HepG2 (cell line): ENCODE results near the gene PSMA7. TPM values are rescaled to one million over a fixed set of nuclear protein-coding genes. Genes with fewer than 3 reads are reported as not detected.
A peak's percentile ranks its signal among the peaks of the same experiment; 100 is the strongest.

Experiments
- FUBP1 ChIP-seq: sonication (generic); formaldehyde crosslinking; IDR thresholded peaks from 2 replicates; pipeline ENCODE4 v1.5.1; 2020; ENCODE audit warnings: missing genetic modification reagents, mild to moderate bottlenecking, borderline replicate concordance
- GATAD1 ChIP-seq: IDR thresholded peaks from 2 replicates; pipeline ENCODE4 v1.6.1; 2016; ENCODE audit warnings: missing genetic modification reagents, missing compliant biosample characterization
- IRF9 ChIP-seq: sonication (generic); formaldehyde crosslinking; IDR thresholded peaks from 2 replicates; pipeline ENCODE4 v1.8.0; 2022; ENCODE audit warnings: missing genetic modification reagents, mild to moderate bottlenecking, borderline replicate concordance
- PAWR ChIP-seq: sonication (generic); formaldehyde crosslinking; IDR thresholded peaks from 2 replicates; pipeline ENCODE4 v1.4.0; 2020; ENCODE audit warnings: missing genetic modification reagents, mild to moderate bottlenecking, borderline replicate concordance
- PCBP1 ChIP-seq: fragments of 200-400 bp; formaldehyde crosslinking; IDR thresholded peaks from 2 replicates; pipeline ENCODE4 v1.6.1; 2017; ENCODE audit warnings: mild to moderate bottlenecking, low read depth, low read length, borderline replicate concordance
- POLR2AphosphoS2 ChIP-seq: IDR thresholded peaks from 2 replicates; pipeline ENCODE4 v1.6.1; 2011; ENCODE audit warnings: low read depth, low read length, improper control_type of control experiment
- RAD51 ChIP-seq: fragments of 450-650 bp; IDR thresholded peaks from 2 replicates; pipeline ENCODE4 v1.6.1; 2016; ENCODE audit warnings: borderline replicate concordance
- RFXANK ChIP-seq: IDR thresholded peaks from 2 replicates; pipeline ENCODE4 v1.6.1; 2016
- RXRB ChIP-seq: IDR thresholded peaks from 2 replicates; pipeline ENCODE4 v1.6.1; 2016; ENCODE audit warnings: borderline replicate concordance, missing genetic modification reagents, missing compliant biosample characterization
- SALL1 ChIP-seq: sonication (generic); formaldehyde crosslinking; IDR thresholded peaks from 2 replicates; pipeline ENCODE4 v1.8.0; 2022; ENCODE audit warnings: mild to moderate bottlenecking, missing genetic modification reagents
- SMAD3 ChIP-seq: sonication (generic); formaldehyde crosslinking; IDR thresholded peaks from 2 replicates; pipeline ENCODE4 v1.4.0; 2020; ENCODE audit warnings: missing genetic modification reagents
- SOX6 ChIP-seq, 2 experiments: fragments of 450-650 bp in 1 of 2; sonication (generic) in 1 of 2; formaldehyde crosslinking in 1 of 2; IDR thresholded peaks; 2 replicates each; pipeline versions ENCODE4 v1.4.0 to v1.6.1; 2017 to 2020; ENCODE audit warnings: antibody characterized with exemption in 1 of 2, mild to moderate bottlenecking in 1 of 2, missing genetic modification reagents in 1 of 2
- TAF15 ChIP-seq: fragments of 200-400 bp; formaldehyde crosslinking; IDR thresholded peaks from one replicate; pipeline ENCODE4 v1.6.1; 2018; ENCODE audit warnings: mild to moderate bottlenecking, low read depth, low read length; ENCODE audit not compliant: poor library complexity, severe bottlenecking
- YY1 ChIP-seq: IDR thresholded peaks from 2 replicates; pipeline ENCODE4 v1.6.1; 2011; ENCODE audit warnings: low read length, low read depth, moderate library complexity, mild to moderate bottlenecking; ENCODE audit not compliant: insufficient read depth, insufficient replicate concordance
- ZMYM4 ChIP-seq: sonication (generic); formaldehyde crosslinking; IDR thresholded peaks from 2 replicates; pipeline ENCODE4 v1.8.1; 2023; ENCODE audit warnings: mild to moderate bottlenecking, missing genetic modification reagents
- ZNF24 ChIP-seq: fragments of 450-650 bp; IDR thresholded peaks from 2 replicates; pipeline ENCODE4 v1.6.1; 2017; ENCODE audit warnings: antibody characterized with exemption, mild to moderate bottlenecking
- ZNF576 ChIP-seq: sonication (generic); formaldehyde crosslinking; IDR thresholded peaks from 2 replicates; pipeline ENCODE4 v1.4.0; 2020; ENCODE audit warnings: mild to moderate bottlenecking, missing genetic modification reagents
- ZNF670 ChIP-seq: sonication (generic); formaldehyde crosslinking; IDR thresholded peaks from 2 replicates; pipeline ENCODE4 v1.8.0; 2022; ENCODE audit warnings: mild to moderate bottlenecking, missing genetic modification reagents, borderline replicate concordance
- polyA plus RNA-seq, 8 experiments: library from polyadenylated mRNA; depleted of rRNA in 3 of 8; stranded (reverse) in 7 of 8; unstranded in 1 of 8; fragments of >200 nt; fragmentation: Illumina TruSeq in 4 of 8; extraction: Trizol in 4 of 8; gene quantifications; 2 replicates each; pipeline versions ENCODE4 v1.2.1 to v1.2.3, GENCODE V29; 2011 to 2016; ENCODE audit warnings: low read depth in 4 of 8, missing spikeins in 1 of 8, mixed read lengths in 1 of 8; ENCODE audit not compliant: insufficient read depth in 1 of 8
- total RNA-seq, 5 experiments: library from RNA; depleted of rRNA; stranded (reverse); fragments of >200 nt; fragmentation: Illumina TruSeq; extraction: Trizol; gene quantifications; 2 replicates each; pipeline ENCODE4 v1.2.3, GENCODE V29; 2016; ENCODE audit warnings: low read depth in 1 of 5
- TF ChIP-seq, protein P1 (sequence below): sonication (generic); formaldehyde crosslinking; IDR thresholded peaks from 2 replicates; pipeline ENCODE4 v1.5.1; 2020; ENCODE audit warnings: missing genetic modification reagents, mild to moderate bottlenecking, borderline replicate concordance
- TF ChIP-seq, protein P2 (sequence below): sonication (generic); formaldehyde crosslinking; IDR thresholded peaks from 2 replicates; pipeline ENCODE4 v1.5.0; 2020; ENCODE audit warnings: mild to moderate bottlenecking, low read depth, missing genetic modification reagents, borderline replicate concordance
- TF ChIP-seq, protein P3 (sequence below): IDR thresholded peaks from 2 replicates; pipeline ENCODE4 v1.6.1; 2018; ENCODE audit warnings: missing genetic modification reagents
- TF ChIP-seq, protein P4 (sequence below): sonication (generic); formaldehyde crosslinking; IDR thresholded peaks from 2 replicates; pipeline ENCODE4 v1.4.0; 2020; ENCODE audit warnings: missing genetic modification reagents

Gene PSMA7
- total and polyA plus RNA-seq, 2 of the 13 experiments (the other 11 are each of a cell fraction or from before 2014, with no cell fraction given), result 531 to 631 TPM

GRCh38 chr20:62142252-62143080 lies 728 bp downstream of the PSMA7 start (continued):
- TF ChIP-seq, protein P1, sequence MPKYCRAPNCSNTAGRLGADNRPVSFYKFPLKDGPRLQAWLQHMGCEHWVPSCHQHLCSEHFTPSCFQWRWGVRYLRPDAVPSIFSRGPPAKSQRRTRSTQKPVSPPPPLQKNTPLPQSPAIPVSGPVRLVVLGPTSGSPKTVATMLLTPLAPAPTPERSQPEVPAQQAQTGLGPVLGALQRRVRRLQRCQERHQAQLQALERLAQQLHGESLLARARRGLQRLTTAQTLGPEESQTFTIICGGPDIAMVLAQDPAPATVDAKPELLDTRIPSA, result peak; percentile 62; the same call in 1 of the 2 replicates
- TF ChIP-seq, protein P2, sequence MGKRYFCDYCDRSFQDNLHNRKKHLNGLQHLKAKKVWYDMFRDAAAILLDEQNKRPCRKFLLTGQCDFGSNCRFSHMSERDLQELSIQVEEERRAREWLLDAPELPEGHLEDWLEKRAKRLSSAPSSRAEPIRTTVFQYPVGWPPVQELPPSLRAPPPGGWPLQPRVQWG (CRISPR knock-in tag), result no peak
- TF ChIP-seq RFXANK (CRISPR knock-in tag), result no peak
- TF ChIP-seq POLR2AphosphoS2, result peak; percentile 53; the same call in 1 of the 2 replicates
- TF ChIP-seq ZNF24, result 0 out of 2 replicates have a peak, but pooled peaks have one; percentile 19
- TF ChIP-seq FUBP1 (CRISPR knock-in tag), result no peak
- TF ChIP-seq SALL1 (CRISPR knock-in tag), result no peak; the same call in 1 of the 2 replicates
- no peak for TF ChIP-seq ZNF670 (CRISPR knock-in tag)
- no peak for TF ChIP-seq RAD51
- TF ChIP-seq SMAD3 (CRISPR knock-in tag), result no peak
- peak; percentile 74 for TF ChIP-seq YY1
- no peak for TF ChIP-seq TAF15
- TF ChIP-seq SOX6 (IDR thresholded peaks at IDR 0.05), result no peak
- TF ChIP-seq SOX6 (CRISPR knock-in tag; IDR thresholded peaks at IDR 0.05), result peak; percentile 46; the same call in 1 of the 2 replicates
- TF ChIP-seq, protein P3, sequence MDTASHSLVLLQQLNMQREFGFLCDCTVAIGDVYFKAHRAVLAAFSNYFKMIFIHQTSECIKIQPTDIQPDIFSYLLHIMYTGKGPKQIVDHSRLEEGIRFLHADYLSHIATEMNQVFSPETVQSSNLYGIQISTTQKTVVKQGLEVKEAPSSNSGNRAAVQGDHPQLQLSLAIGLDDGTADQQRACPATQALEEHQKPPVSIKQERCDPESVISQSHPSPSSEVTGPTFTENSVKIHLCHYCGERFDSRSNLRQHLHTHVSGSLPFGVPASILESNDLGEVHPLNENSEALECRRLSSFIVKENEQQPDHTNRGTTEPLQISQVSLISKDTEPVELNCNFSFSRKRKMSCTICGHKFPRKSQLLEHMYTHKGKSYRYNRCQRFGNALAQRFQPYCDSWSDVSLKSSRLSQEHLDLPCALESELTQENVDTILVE, result no peak
- TF ChIP-seq, protein P4, sequence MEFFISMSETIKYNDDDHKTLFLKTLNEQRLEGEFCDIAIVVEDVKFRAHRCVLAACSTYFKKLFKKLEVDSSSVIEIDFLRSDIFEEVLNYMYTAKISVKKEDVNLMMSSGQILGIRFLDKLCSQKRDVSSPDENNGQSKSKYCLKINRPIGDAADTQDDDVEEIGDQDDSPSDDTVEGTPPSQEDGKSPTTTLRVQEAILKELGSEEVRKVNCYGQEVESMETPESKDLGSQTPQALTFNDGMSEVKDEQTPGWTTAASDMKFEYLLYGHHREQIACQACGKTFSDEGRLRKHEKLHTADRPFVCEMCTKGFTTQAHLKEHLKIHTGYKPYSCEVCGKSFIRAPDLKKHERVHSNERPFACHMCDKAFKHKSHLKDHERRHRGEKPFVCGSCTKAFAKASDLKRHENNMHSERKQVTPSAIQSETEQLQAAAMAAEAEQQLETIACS (CRISPR knock-in tag), result no peak
- no peak for TF ChIP-seq GATAD1 (CRISPR knock-in tag)
- TF ChIP-seq PAWR (CRISPR knock-in tag), result no peak
- TF ChIP-seq PCBP1, result no peak
- no peak for TF ChIP-seq RXRB
- no peak for TF ChIP-seq ZNF576 (CRISPR knock-in tag)
- TF ChIP-seq IRF9 (CRISPR knock-in tag), result 0 out of 2 replicates have a peak, but pooled peaks have one; percentile 20
- TF ChIP-seq ZMYM4, result no peak
